ENCODE results near the gene C3orf20.

GRCh38 chr3:14645453-14645852, 29.5 kb upstream of the C3orf20 start:
- no peak for TF ChIP-seq POLR2A (IDR thresholded peaks at IDR 0.05)
- TF ChIP-seq CTCF (IDR thresholded peaks at IDR 0.05) = no peak

Data from esophagus squamous epithelium (tissue), 4 donors.